ENCODE data around the gene PLA2G4D.

The PLA2G4D gene, protein sequence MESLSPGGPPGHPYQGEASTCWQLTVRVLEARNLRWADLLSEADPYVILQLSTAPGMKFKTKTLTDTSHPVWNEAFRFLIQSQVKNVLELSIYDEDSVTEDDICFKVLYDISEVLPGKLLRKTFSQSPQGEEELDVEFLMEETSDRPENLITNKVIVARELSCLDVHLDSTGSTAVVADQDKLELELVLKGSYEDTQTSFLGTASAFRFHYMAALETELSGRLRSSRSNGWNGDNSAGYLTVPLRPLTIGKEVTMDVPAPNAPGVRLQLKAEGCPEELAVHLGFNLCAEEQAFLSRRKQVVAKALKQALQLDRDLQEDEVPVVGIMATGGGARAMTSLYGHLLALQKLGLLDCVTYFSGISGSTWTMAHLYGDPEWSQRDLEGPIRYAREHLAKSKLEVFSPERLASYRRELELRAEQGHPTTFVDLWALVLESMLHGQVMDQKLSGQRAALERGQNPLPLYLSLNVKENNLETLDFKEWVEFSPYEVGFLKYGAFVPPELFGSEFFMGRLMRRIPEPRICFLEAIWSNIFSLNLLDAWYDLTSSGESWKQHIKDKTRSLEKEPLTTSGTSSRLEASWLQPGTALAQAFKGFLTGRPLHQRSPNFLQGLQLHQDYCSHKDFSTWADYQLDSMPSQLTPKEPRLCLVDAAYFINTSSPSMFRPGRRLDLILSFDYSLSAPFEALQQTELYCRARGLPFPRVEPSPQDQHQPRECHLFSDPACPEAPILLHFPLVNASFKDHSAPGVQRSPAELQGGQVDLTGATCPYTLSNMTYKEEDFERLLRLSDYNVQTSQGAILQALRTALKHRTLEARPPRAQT

GRCh38 chr15:42094512-42094963 is at the start of gene PLA2G4D:
Gene PLA2G4D (minus strand): TSS chr15:42094562. CDS start chr15:42094459, 103 bp downstream.
- no peak for DNase-seq (ENCODE audit: low read depth)

- no peak for DNase-seq (ENCODE audit: low read depth)
Measured at GRCh38 chr15:42143356-42143755, 49.0 kb upstream of the PLA2G4D start.

DNA sequence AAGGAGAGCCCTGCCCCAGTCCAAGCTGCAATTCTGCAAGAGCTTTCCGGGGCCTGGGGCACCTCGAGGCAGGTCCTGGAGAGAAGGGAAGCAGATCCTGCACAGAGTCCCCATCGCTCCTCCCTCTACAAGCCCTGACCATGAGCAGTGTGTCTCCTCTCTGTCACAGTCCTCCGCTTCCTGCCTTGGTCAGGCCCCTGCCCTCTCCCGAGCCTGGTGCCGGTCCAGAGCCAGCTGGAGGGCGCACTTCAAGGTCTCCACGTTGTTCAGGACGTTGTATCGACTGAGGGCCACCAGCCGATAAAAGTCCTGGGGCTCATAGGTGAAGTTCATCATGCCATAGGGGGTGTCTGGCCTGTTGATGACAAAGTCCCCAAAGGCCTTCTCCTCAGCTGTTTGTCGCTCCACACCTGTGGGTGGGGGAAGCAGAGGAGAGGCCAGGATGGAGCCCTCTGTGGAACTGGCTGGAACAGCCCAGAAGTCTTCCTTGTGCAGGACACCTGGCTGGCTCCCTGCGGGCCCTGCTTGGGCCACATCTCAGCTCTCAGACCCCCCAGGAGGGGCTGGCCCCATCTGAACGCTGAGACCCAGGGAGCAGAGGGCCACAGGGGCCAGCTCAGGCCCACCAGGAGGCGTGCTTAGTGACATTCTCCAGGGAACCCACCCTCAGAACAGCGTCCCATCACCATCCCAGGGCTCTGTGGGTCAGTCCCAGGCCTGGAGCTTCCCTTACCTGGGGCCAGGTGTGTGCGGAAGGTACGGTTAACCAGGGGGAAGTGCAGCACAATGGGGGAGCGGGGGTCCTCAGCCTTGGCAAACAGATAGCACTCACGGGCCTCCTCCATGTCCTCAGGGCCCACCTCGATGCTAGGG is 47.7 kb upstream of the PLA2G4D start:
- DNase-seq (ENCODE audit: low read depth), result no peak

GRCh38 chr15:42141246-42141645 is 46.9 kb upstream of the PLA2G4D start:
- DNase-seq (ENCODE audit: low read depth), result no peak

DNA sequence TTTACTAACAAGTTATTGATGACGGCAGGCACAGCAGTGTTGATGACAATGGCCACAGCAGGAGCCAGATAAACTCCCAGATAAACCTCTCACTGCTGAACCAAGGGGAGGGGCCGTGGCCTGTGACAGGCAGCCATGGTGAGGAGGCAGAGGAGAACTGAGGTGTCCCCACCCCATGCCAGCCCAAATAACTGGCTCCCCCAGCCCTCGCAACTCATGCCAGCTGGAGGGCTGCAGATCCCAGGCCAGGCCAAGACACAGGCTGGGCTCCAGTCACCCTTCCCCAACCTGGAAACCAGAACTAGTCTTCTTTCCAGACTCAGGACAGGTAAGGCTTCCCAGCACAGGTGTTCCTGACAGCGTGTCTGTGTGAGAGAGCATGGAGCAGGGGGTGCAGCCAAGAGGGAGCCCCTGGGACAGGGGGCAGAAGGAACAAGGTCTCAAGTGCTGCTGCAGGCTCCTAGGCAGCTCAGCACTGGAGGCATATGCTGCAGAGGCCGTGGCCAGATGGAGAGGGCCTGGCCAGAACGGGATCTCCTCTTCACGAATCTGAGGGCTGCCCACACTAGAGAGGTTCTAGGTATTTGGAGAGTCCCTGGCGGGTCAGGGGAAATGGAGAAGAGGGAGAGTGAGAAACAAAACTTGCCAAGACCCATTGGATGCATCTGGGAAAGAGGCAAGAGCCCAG is 46.2 kb upstream of the PLA2G4D start:
- DNase-seq (ENCODE audit: low read depth), result no peak

- no peak for DNase-seq (ENCODE audit: low read depth)
Measured at GRCh38 chr15:42139596-42139995, 45.2 kb upstream of the PLA2G4D start.

- DNase-seq (ENCODE audit: low read depth), result no peak
Measured at GRCh38 chr15:42138968-42139386, 44.6 kb upstream of the PLA2G4D start.

DNA sequence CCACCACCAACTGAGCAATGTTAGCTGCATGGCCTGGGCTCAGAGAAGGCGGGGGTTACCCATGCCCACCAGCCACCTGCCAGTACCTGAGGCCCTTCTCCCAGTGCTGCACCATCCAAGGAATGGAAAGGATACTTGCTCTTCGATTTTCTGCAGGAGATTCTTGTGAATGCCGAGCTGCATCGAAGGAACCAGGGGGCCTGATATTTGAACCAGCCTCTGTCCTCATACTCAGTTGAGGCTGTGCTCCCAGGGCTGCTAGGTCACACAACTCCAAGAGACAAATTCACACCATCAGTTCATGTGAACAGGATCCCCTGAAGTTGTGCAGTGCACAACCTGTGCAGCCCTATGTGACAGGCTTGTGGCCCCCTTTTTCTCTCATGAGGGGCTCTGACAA is 44.0 kb upstream of the PLA2G4D start:
- DNase-seq (ENCODE audit: low read depth), result no peak

GRCh38 chr15:42137461-42138261 is 43.3 kb upstream of the PLA2G4D start:
- no peak for DNase-seq (ENCODE audit: low read depth)

DNA sequence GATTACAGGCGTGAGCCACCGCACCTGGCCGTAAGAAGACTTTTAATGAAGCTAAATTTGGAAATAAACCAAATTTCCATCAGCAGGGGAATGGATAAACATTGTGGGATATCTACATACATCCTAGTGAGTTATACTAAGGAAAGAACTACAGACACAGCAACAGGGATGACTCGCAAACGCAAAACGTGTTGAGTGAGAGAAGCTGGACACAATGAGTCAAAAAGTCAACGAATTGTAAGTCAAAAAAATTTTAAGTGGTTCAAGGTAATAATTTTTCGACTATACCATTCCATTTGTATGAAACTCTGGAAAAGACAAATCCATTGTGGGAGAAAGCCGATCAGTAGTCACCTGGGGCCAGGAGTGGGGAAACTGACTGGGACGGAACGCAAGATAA is 42.2 kb upstream of the PLA2G4D start:
- no peak for DNase-seq (ENCODE audit: low read depth)

DNA sequence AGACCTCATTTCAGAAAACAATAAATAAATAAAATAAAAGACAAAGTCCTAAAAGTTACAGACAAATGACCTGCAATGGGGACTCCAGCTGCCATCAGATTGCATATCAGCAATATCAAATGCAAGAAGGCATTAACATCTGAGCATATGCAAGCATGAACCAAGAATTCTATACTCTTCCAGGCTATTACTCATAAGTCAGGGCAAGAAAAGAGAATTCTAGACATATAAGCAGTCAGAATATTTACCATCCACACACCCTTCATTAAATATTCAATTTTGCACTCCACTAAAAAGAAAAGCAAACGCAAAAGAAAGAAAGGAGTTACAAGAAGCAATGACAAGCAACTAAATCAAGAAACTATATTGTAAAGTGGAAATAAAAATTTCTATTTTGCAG is 41.0 kb upstream of the PLA2G4D start:
- DNase-seq (ENCODE audit: low read depth), result no peak

DNA sequence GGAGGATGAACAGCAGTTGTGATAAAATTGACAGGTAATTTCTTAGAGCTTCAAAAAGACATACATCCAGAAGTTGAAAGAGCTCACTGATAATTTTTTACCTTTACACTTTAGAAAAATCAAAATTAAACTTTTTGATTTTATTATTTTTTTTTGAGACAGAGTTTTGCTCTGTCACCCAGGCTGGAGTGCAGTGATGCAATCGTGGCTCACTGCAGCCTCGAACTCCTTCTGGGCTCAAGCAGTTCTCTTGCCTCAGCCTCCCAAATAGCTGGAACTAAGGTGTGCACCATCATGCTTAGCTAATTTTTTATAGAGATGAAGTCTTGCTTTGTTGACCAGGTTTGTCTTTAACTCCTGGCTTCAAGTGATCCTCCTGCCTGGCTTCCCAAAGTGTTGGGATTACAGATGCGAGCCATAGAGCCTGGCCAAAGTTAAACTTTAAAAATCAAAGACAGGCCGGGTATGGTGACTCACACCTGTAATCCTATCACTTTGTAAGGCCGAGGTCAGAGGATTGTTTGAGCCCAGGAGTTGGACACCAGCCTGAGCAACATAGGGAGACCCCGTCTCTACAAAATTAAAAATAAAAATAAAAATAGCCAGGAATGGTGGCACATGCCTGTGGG is 40.4 kb upstream of the PLA2G4D start:
- DNase-seq (ENCODE audit: low read depth), result no peak

- DNase-seq (ENCODE audit: low read depth), result no peak
Measured at GRCh38 chr15:42133886-42134502, 39.6 kb upstream of the PLA2G4D start.

DNA sequence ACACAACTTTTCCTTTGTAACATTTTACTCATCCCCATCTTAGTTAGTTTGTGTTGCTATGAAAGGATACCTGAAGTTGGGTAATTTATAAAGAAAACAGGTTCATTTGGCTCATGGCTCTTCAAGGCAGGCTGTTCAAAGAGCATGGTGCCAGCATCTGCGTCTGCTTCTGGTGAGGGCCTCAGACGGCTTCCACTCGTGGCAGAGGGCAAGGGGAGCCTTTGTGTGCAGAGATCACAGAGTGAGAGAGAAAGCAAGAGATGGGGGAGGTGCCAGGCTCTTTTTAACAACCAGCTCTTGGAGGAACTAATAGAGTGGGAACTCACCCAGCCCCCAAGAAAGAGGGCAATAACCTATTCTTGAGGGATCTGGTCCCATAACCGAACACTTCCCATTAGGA is 39.0 kb upstream of the PLA2G4D start:
- no peak for DNase-seq (ENCODE audit: low read depth)

DNA sequence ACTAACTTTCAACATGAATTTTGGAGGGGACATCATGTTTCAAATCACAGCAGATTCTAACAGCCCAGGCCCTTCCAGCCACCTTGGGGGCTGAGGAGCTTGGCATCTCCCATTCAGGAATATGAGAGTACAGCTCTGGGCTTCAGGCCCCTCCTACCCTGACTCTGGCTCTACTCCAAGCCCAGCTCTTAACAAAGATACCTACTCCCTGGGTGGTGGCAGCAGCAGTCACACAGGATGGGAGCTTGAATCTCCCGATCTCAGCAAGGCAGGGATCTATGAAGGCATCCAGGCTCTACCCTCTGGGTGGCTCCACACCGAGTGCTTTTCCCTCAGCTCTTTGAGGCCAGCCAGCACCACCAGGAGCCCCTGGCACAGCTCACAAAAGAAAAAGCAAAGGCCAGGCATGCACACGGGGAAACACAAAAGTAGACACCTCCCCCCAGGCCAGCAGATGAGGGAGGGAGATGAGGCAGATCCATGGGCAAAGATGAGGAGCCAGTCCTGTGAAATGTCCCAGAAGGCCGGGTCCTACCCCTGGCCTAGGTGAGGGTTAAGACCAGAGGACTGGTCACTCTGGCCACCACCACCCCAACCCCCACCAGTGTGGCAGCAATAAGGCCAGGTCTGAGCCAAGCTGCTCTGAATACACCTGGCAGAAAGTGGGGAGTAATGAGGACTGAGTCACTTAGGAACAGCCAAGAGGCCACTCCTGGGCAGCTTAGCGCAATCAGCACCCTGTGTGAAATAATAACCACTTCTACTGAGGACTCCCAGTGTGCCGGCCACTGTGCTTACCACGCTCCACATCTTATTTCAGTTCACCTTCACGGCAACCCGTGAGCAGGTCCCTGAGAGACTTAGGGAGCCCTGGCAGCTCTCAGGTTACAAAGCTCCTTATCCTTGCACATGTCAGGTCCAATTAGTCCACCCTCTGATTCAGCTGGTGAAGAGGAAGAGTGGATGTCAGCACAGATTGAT is 37.8 kb upstream of the PLA2G4D start:
- no peak for DNase-seq (ENCODE audit: low read depth)

- DNase-seq (ENCODE audit: low read depth), result no peak
Measured at GRCh38 chr15:42131006-42131405, 36.6 kb upstream of the PLA2G4D start.

- no peak for DNase-seq (ENCODE audit: low read depth)
Measured at GRCh38 chr15:42130246-42130986, 36.1 kb upstream of the PLA2G4D start.

GRCh38 chr15:42129364-42129763 is 35.0 kb upstream of the PLA2G4D start:
- no peak for DNase-seq (ENCODE audit: low read depth)

All from T-helper 22 cell (primary cell).